ENCODE measurements around the gene CA10. TPM values are rescaled to one million over a fixed set of nuclear protein-coding genes. Genes with fewer than 3 reads are reported as not detected.

The CA10 gene
- total and polyA plus RNA-seq, 2 donors (not counting 3 experiments of a cell fraction or from before 2014, with no cell fraction given), result not detected

GRCh38 chr17:51803161-51803560 is 355.4 kb downstream of the CA10 start:
- no peaks in the 10 kb centered on the region for H3K79me2 ChIP-seq (ENCODE audit: control insufficient read depth, insufficient read depth, low read length)
- no peaks in the 10 kb centered on the region for H3K4me1 ChIP-seq (ENCODE audit: control insufficient read depth, extremely low read depth, insufficient read depth, low read length)
- no peak overlapping the region for H3K4me2 ChIP-seq (ENCODE audit: insufficient read depth, low read length)
- intact Hi-C loops (cut with micrococcal nuclease), result no loop called here
- dilution Hi-C loops (cut with MboI; ENCODE audit: extremely low pct_ligation_motif_present, low sequenced_read_pairs), result no loop called here
- no peak overlapping the region for H3K27ac ChIP-seq (ENCODE audit: insufficient read depth, low read depth, low read length)
- ChIA-PET POLR2A (no interaction called here), CTCF (no interaction called here)
- H4K20me1 ChIP-seq (replicated peaks; ENCODE audit: control insufficient read depth, extremely low read depth, insufficient read depth, low read length), result no peaks in the 10 kb centered on the region
- DNase-seq (ENCODE audit: low read depth, low spot score) (no peak), FAIRE-seq (no peak)
- H3K9me3 ChIP-seq (replicated peaks; ENCODE audit: control insufficient read depth, insufficient read depth, low read length), result peaks cover 2% of the 10 kb centered on the region
- TF ChIP-seq MYC (IDR thresholded peaks at IDR 0.05; ENCODE audit: low read depth, low read length) (no peak), GATA2 (IDR thresholded peaks at IDR 0.05; ENCODE audit: insufficient read depth, insufficient read length, low read depth, low read length) (no peak), FOS (IDR thresholded peaks at IDR 0.05; ENCODE audit: borderline replicate concordance, insufficient read depth, low read length) (no peak), EZH2 (IDR thresholded peaks at IDR 0.05; ENCODE audit: borderline replicate concordance, low read depth, low read length, severe bottlenecking) (no peak), POLR2A (IDR thresholded peaks at IDR 0.05; ENCODE audit: low read depth, low read length) (no peak), CTCF (IDR thresholded peaks at IDR 0.05; ENCODE audit: extremely low read depth in 1 of 2, insufficient read depth in 1 of 2, low read depth in 1 of 2, low read length in 2 of 2) (no peak), MAX (IDR thresholded peaks at IDR 0.05; ENCODE audit: insufficient read depth, insufficient read length) (no peak), JUN (IDR thresholded peaks at IDR 0.05; ENCODE audit: borderline replicate concordance, insufficient read depth, insufficient read length, low read depth) (no peak), POLR2AphosphoS5 (IDR thresholded peaks at IDR 0.05; ENCODE audit: insufficient read depth, low read depth, low read length) (no peak)
- H3K27me3 ChIP-seq (ENCODE audit: control insufficient read depth in 2 of 2, insufficient read depth in 2 of 2, low read length in 2 of 2), result no peaks in the 10 kb centered on the region
- H3K36me3 ChIP-seq (ENCODE audit: control insufficient read depth in 2 of 2, extremely low read depth in 1 of 2, insufficient read depth in 2 of 2, low read length in 2 of 2), result no peaks in the 10 kb centered on the region
- no peak overlapping the region for H3K9ac ChIP-seq (replicated peaks; ENCODE audit: extremely low read depth, insufficient read depth, low read length)
- no peak overlapping the region for H2AFZ ChIP-seq (ENCODE audit: low read depth, low read length)
- H3K9me1 ChIP-seq (replicated peaks; ENCODE audit: control insufficient read depth, extremely low read depth, insufficient read depth, low read length), result no peaks in the 10 kb centered on the region
- H3K4me3 ChIP-seq (replicated peaks in 1 of 3; ENCODE audit: insufficient read depth in 1 of 3, low read depth in 1 of 3, low read length in 3 of 3), result no peak overlapping the region
- no TSS peak for BruUV-seq (replicated peaks)
